ENCODE measurements around the gene NHLRC4.

DNA sequence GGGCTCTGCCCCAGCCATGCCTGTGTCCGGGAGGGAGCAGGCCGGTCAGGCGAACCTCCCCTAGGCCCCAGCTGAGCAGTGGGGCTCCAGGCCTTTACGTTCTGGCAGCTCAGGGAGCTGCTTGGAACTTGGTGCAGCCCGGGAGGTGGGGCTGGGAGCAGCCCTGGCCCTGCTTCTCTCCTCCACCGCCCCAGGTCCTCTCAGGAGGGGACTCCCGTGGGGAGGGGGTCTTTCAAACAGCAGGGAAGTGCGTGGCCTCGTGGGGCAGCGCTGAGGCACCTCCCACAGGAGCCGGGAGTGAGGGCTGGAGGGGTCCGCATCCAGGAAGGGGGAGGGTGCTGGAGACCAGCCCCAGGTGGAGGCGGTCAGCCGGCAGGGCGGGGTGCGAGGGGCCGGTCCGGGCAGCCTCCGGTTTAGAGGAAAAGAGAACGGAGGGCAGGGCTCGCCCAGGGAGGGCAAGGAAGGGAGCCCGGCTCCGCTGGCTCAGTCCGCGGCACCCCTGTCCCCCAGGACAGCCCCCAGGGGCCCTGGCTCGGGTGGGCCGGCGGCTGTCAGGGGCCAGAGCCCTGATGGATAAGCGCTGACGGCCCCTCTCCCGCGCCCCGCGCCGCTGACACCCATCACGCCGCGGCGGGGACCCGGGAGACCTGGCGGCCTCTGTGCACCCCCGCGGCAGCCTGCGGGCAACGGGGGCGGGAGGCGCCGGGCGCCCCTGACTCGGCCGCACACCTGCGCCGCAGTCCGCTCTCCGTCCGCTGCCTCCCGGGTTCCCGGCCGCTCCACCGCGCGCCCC, 7.2 kb upstream of the NHLRC4 start:
- TF ChIP-seq, protein P1, sequence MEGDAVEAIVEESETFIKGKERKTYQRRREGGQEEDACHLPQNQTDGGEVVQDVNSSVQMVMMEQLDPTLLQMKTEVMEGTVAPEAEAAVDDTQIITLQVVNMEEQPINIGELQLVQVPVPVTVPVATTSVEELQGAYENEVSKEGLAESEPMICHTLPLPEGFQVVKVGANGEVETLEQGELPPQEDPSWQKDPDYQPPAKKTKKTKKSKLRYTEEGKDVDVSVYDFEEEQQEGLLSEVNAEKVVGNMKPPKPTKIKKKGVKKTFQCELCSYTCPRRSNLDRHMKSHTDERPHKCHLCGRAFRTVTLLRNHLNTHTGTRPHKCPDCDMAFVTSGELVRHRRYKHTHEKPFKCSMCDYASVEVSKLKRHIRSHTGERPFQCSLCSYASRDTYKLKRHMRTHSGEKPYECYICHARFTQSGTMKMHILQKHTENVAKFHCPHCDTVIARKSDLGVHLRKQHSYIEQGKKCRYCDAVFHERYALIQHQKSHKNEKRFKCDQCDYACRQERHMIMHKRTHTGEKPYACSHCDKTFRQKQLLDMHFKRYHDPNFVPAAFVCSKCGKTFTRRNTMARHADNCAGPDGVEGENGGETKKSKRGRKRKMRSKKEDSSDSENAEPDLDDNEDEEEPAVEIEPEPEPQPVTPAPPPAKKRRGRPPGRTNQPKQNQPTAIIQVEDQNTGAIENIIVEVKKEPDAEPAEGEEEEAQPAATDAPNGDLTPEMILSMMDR (IDR thresholded peaks at IDR 0.05; ENCODE audit: insufficient read depth, low read length), result no peak
- TF ChIP-seq POLR2AphosphoS5 (IDR thresholded peaks at IDR 0.05; ENCODE audit: low read depth), result no peak
- TF ChIP-seq GABPA (IDR thresholded peaks at IDR 0.05; ENCODE audit: low read depth), result no peak
- TF ChIP-seq, protein P2, sequence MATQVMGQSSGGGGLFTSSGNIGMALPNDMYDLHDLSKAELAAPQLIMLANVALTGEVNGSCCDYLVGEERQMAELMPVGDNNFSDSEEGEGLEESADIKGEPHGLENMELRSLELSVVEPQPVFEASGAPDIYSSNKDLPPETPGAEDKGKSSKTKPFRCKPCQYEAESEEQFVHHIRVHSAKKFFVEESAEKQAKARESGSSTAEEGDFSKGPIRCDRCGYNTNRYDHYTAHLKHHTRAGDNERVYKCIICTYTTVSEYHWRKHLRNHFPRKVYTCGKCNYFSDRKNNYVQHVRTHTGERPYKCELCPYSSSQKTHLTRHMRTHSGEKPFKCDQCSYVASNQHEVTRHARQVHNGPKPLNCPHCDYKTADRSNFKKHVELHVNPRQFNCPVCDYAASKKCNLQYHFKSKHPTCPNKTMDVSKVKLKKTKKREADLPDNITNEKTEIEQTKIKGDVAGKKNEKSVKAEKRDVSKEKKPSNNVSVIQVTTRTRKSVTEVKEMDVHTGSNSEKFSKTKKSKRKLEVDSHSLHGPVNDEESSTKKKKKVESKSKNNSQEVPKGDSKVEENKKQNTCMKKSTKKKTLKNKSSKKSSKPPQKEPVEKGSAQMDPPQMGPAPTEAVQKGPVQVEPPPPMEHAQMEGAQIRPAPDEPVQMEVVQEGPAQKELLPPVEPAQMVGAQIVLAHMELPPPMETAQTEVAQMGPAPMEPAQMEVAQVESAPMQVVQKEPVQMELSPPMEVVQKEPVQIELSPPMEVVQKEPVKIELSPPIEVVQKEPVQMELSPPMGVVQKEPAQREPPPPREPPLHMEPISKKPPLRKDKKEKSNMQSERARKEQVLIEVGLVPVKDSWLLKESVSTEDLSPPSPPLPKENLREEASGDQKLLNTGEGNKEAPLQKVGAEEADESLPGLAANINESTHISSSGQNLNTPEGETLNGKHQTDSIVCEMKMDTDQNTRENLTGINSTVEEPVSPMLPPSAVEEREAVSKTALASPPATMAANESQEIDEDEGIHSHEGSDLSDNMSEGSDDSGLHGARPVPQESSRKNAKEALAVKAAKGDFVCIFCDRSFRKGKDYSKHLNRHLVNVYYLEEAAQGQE (IDR thresholded peaks at IDR 0.05; ENCODE audit: insufficient replicate concordance, low read depth), result no peak
- no peak for TF ChIP-seq SPI1 (IDR thresholded peaks at IDR 0.05; ENCODE audit: borderline replicate concordance, low read depth)
